OCI-LY1 (cell line): ENCODE data around the gene KANTR.

Source experiments
- CTCF ChIP-seq: fragments of 200-600 bp; sonication (generic), shearing (Covaris generic); IDR thresholded peaks from 2 replicates; pipeline ENCODE4 v1.5.1; 2017; ENCODE audit warnings: mild to moderate bottlenecking, antibody characterized with exemption, low read length, moderate library complexity, mixed read lengths
- EZH2 ChIP-seq: fragments of 200-600 bp; sonication (generic), shearing (Covaris generic); IDR thresholded peaks from 2 replicates; pipeline ENCODE4 v1.8.0; 2017; ENCODE audit warnings: borderline replicate concordance, mixed run types, mild to moderate bottlenecking, antibody characterized with exemption, low read length, moderate library complexity, mixed read lengths

- TF ChIP-seq CTCF (peak; percentile 65), EZH2 (no peak)
Measured at GRCh38 chrX:53089224-53089842, 4.6 kb upstream of the KANTR start.
